Esophagus muscularis mucosa (tissue), 3 donors: ENCODE results near the gene NPAS3.

Source experiments
- POLR2A ChIP-seq: fragments of 450-650 bp; IDR thresholded peaks from one replicate; pipeline ENCODE4 v1.6.1; 2017; ENCODE audit warnings: antibody characterized with exemption, moderate library complexity, mild to moderate bottlenecking, low read depth
- POLR2AphosphoS5 ChIP-seq, 2 donors: sonication (generic); formaldehyde crosslinking; IDR thresholded peaks; one replicate each; pipeline ENCODE4 v1.6.1; 2017; ENCODE audit warnings: antibody characterized with exemption in 2 of 2
- TF ChIP-seq, protein P1 (sequence below), 3 experiments: fragments of 200-600 bp in 2 of 3; fragments of 450-650 bp in 1 of 3; sonication (generic) in 2 of 3; IDR thresholded peaks; one replicate each; pipeline ENCODE4 v1.5.1; 2017 to 2019; ENCODE audit warnings: antibody characterized with exemption in 3 of 3, mild to moderate bottlenecking in 2 of 3, moderate library complexity in 1 of 3

DNA sequence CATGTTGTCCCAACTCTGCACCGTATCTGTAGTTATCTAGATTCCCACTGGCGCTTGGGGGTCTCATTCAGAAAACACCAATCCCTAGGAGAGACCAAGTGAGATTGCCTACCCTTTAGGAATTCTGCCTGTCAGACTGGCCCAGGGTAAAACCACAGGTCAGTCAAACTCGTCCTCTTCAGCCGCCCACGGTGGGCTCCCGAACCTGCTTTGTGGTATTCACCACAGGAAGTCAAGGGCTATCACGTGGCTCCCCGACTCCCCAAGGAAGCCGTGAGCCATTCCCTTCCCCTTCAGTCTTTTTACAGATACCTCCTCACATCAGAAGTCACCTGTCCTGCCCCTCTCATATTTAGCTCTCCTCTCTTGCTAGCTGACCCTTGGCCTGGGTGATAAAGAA lies 852.3 kb downstream of the NPAS3 start:
- TF ChIP-seq, protein P1, sequence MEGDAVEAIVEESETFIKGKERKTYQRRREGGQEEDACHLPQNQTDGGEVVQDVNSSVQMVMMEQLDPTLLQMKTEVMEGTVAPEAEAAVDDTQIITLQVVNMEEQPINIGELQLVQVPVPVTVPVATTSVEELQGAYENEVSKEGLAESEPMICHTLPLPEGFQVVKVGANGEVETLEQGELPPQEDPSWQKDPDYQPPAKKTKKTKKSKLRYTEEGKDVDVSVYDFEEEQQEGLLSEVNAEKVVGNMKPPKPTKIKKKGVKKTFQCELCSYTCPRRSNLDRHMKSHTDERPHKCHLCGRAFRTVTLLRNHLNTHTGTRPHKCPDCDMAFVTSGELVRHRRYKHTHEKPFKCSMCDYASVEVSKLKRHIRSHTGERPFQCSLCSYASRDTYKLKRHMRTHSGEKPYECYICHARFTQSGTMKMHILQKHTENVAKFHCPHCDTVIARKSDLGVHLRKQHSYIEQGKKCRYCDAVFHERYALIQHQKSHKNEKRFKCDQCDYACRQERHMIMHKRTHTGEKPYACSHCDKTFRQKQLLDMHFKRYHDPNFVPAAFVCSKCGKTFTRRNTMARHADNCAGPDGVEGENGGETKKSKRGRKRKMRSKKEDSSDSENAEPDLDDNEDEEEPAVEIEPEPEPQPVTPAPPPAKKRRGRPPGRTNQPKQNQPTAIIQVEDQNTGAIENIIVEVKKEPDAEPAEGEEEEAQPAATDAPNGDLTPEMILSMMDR (IDR thresholded peaks at IDR 0.05) = no peak
- TF ChIP-seq POLR2A (no peak), POLR2AphosphoS5 (IDR thresholded peaks at IDR 0.05) (no peak)
